Spleen (tissue), 7 donors: ENCODE data around the gene CASTOR1.

ENCODE experiments used
- POLR2A ChIP-seq, 3 donors: fragments of 450-650 bp; IDR thresholded peaks; one replicate each; pipeline ENCODE4 v1.5.1; 2017; ENCODE audit warnings: antibody characterized with exemption in 3 of 3, mild to moderate bottlenecking in 1 of 3
- TF ChIP-seq, protein P1 (sequence below), 11 experiments: fragments of 200-600 bp in 7 of 11; fragments of 450-650 bp in 4 of 11; sonication (generic) in 4 of 11; IDR thresholded peaks in 8 of 11; conservative IDR thresholded peaks in 3 of 11; 1 replicate in 7 of 11; 2 replicates in 4 of 11; pipeline versions ENCODE4 v1.4.0 to v1.8.0; 2016 to 2021; ENCODE audit warnings: antibody characterized with exemption in 11 of 11, inconsistent platforms in 4 of 11, mild to moderate bottlenecking in 1 of 11
- donor health status: DM: no; HTN: no; CAD: no; lungs with moderate emphysema.
- donor health status: DM: no; HTN: no; CAD: no.
- donor health status: DM: no; HTN: no; CAD: no.

DNA sequence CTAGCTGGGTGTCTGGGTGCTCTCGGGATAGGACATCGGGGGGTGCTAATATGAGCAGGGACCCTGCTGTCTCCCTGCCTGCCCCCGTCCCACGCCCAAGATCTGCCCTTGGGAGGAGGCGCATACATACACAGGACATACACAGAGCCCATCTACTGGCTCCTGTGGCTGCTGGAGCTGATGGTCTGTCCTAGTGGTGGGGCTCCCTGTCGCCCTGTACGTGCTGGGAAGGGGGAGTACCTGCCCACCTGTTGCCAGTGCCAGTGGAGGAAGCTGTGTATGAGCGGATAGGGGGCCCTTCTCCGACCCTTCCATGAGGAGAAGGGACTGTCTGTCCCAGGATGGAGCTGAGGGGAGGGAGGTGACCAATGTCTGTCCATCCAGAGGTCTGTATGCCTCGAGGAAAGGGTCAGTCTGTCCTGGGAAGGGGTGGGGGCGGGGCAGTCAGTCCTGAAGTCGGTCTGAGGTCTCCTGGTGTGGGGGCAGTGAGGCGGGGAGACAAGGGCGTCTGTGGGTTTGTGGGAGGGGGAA is 36.5 kb upstream of the CASTOR1 start:
- no peak for TF ChIP-seq POLR2A (IDR thresholded peaks at IDR 0.05)
- TF ChIP-seq, protein P1, sequence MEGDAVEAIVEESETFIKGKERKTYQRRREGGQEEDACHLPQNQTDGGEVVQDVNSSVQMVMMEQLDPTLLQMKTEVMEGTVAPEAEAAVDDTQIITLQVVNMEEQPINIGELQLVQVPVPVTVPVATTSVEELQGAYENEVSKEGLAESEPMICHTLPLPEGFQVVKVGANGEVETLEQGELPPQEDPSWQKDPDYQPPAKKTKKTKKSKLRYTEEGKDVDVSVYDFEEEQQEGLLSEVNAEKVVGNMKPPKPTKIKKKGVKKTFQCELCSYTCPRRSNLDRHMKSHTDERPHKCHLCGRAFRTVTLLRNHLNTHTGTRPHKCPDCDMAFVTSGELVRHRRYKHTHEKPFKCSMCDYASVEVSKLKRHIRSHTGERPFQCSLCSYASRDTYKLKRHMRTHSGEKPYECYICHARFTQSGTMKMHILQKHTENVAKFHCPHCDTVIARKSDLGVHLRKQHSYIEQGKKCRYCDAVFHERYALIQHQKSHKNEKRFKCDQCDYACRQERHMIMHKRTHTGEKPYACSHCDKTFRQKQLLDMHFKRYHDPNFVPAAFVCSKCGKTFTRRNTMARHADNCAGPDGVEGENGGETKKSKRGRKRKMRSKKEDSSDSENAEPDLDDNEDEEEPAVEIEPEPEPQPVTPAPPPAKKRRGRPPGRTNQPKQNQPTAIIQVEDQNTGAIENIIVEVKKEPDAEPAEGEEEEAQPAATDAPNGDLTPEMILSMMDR (IDR thresholded peaks at IDR 0.05 in 8 of 11, conservative IDR thresholded peaks at IDR 0.05 in 3 of 11): no peak
